ENCODE results near the gene TGFBR2. TPM values are rescaled to one million over a fixed set of nuclear protein-coding genes. Genes with fewer than 3 reads are reported as not detected.

The TGFBR2 gene
- total and polyA plus RNA-seq, 4 donors, result 57.3 to 303 (median 216) TPM

DNA sequence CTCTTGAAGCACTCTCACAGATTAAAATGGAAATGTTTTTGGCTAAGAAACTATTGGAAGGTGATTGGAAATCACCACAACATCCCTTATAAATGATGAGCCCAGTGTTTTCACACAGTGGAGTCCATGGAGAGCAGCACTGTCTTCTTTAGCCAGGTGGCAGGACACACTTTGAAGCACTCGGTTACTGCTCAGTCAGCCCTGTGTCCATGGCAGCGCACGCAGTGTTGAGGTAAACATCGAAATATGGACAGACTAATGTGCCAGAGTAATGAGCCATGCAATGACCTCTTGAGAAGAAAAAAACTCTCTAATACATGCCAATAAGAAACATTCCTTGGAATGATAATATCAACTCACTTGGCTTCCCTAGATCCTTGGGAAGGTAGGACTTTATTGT, 66.6 kb downstream of the TGFBR2 start:
- H3K9me3 ChIP-seq (ENCODE audit: control insufficient read depth, low read length), result no peaks in the 10 kb centered on the region
- no peak for DNase-seq
- no peak overlapping the region for H3K4me3 ChIP-seq (ENCODE audit: low read length in 2 of 2)
- H3K36me3 ChIP-seq (ENCODE audit: control insufficient read depth in 1 of 2, insufficient read depth in 2 of 2, low read length in 1 of 2), result peaks cover 11 to 18% of the 10 kb centered on the region in 2 donors
- 77 to 81% methylated on average over 4 of the region's 4 CpGs for WGBS, 2 donors
- no peaks in the 10 kb centered on the region for H3K27me3 ChIP-seq (ENCODE audit: control insufficient read depth in 1 of 2, insufficient read depth in 2 of 2, low read length in 1 of 2)
- intact Hi-C loops (cut with DNase I), result no loop called here
- peak; percentile 55 for ATAC-seq (ENCODE audit: low FRiP score)
- no peak overlapping the region for H3K27ac ChIP-seq (ENCODE audit: low read depth in 1 of 2, low read length in 2 of 2)
- H3K4me1 ChIP-seq (ENCODE audit: control insufficient read depth in 1 of 2, insufficient read depth in 2 of 2, low read length in 2 of 2), result peaks cover 0 to 5% of the 10 kb centered on the region in 2 donors

DNA sequence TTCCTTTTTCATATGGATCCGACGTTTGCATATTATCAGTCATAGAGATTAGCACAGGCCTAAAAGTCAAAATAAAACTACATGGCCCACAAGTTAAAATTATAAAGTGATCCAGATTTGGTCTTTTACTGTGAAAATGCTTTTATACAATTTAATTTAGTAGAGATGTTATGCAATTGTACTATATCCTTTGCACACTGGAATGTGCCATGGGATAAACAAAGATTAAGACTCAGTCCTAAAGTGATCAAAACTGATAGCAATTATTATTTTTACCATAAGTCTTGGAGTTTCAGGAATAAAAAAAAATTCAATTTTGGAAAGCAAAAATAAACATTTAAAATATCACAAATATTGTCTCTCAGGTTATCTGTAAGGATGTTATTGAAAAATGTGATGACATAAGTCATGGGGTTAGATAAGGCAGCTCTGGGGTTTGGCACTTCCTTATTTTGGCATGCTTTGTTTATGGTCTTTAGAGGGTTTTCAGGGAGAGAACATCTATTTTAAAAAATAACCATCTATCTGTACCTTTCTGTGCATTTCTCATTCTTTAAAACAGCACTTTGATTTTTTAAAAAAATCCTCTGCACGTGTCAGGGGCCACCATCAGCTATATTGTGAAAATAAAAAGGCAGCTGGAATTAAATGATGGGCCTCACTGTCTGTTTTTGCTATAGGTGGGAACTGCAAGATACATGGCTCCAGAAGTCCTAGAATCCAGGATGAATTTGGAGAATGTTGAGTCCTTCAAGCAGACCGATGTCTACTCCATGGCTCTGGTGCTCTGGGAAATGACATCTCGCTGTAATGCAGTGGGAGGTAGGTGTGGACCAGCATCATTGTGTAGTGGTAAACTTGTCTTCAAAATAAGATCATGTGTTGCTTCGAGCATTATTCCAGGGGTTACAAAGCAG, 67.3 kb downstream of the TGFBR2 start:
- WGBS, 2 donors, result 86 to 87% methylated on average over 6 of the region's 6 CpGs
- DNase-seq (no peak), ATAC-seq (ENCODE audit: low FRiP score) (no peak)
- H3K27ac ChIP-seq (ENCODE audit: low read depth in 1 of 2, low read length in 2 of 2), result no peak overlapping the region
- intact Hi-C loops (cut with DNase I), result no loop called here
- peaks cover 11 to 19% of the 10 kb centered on the region in 2 donors for H3K36me3 ChIP-seq (ENCODE audit: control insufficient read depth in 1 of 2, insufficient read depth in 2 of 2, low read length in 1 of 2)
- peaks cover 0 to 7% of the 10 kb centered on the region in 2 donors for H3K4me1 ChIP-seq (ENCODE audit: control insufficient read depth in 1 of 2, insufficient read depth in 2 of 2, low read length in 2 of 2)
- no peaks in the 10 kb centered on the region for H3K27me3 ChIP-seq (ENCODE audit: control insufficient read depth in 1 of 2, insufficient read depth in 2 of 2, low read length in 1 of 2)
- H3K4me3 ChIP-seq (ENCODE audit: low read length in 2 of 2), result no peak overlapping the region
- no peaks in the 10 kb centered on the region for H3K9me3 ChIP-seq (ENCODE audit: control insufficient read depth, low read length)

DNA sequence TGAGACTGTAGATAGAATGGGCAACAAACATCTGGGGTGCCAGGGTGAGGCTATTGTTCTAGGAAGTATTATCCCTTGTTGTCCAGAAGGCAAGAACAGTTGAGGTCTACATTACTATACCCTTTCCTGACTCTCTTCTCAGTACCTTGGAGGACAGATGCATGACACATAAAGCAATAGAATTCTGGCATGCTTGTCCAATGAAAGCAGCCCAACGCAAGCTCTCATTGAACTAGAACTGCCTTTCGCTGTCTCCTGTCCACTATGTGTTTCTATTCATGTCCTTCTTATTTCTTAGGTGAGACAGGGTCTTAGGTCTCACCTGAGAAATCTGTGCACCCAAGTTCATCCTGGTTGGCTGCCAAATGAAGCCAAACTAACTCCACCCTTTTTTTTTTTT, 68.6 kb downstream of the TGFBR2 start:
- Histone ChIP-seq H3K27ac (ENCODE audit: low read depth in 1 of 2, low read length in 2 of 2) (no peak overlapping the region), H3K36me3 (ENCODE audit: control insufficient read depth in 1 of 2, insufficient read depth in 2 of 2, low read length in 1 of 2) (peaks cover 17 to 22% of the 10 kb centered on the region in 2 donors), H3K4me3 (ENCODE audit: low read length in 2 of 2) (no peak overlapping the region), H3K4me1 (ENCODE audit: control insufficient read depth in 1 of 2, insufficient read depth in 2 of 2, low read length in 2 of 2) (peaks cover 0 to 10% of the 10 kb centered on the region in 2 donors), H3K9me3 (ENCODE audit: control insufficient read depth, low read length) (no peaks in the 10 kb centered on the region), H3K27me3 (ENCODE audit: control insufficient read depth in 1 of 2, insufficient read depth in 2 of 2, low read length in 1 of 2) (no peaks in the 10 kb centered on the region)
- ATAC-seq (ENCODE audit: low FRiP score) (no peak), DNase-seq (no peak)
- intact Hi-C loops (cut with DNase I), result loop anchor here in 1 of 2 donors (5.0 kb wide), 2 partner anchors 48 to 143 kb away; no protein-coding TSS in a partner anchor
- WGBS, 2 donors, result 99 to 100% methylated on average over 2 of the region's 2 CpGs

DNA sequence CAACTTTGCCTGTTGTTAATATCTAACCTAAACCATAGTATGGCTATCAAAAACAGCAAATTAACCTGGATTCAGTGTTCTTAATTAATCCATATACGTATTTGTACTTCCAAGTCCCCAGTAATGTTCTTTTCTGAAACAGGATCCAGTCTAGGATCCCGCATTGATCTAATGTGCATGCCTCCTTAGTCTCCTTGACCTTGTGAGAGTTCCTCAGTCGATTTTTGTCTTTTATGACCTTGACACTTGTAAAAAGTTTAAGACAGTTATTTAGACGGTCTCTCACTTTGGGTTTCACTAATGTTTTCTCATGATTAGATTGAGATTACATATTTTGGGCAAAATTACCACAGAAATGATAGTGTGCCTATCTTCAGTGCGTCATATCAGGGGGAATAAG, 69.4 kb downstream of the TGFBR2 start:
- Histone ChIP-seq H3K4me3 (ENCODE audit: low read length in 2 of 2) (no peak overlapping the region), H3K4me1 (ENCODE audit: control insufficient read depth in 1 of 2, insufficient read depth in 2 of 2, low read length in 2 of 2) (peaks cover 0 to 10% of the 10 kb centered on the region in 2 donors), H3K27ac (ENCODE audit: low read depth in 1 of 2, low read length in 2 of 2) (no peak overlapping the region), H3K9me3 (ENCODE audit: control insufficient read depth, low read length) (no peaks in the 10 kb centered on the region), H3K36me3 (ENCODE audit: control insufficient read depth in 1 of 2, insufficient read depth in 2 of 2, low read length in 1 of 2) (peaks cover 17 to 21% of the 10 kb centered on the region in 2 donors), H3K27me3 (ENCODE audit: control insufficient read depth in 1 of 2, insufficient read depth in 2 of 2, low read length in 1 of 2) (no peaks in the 10 kb centered on the region)
- ATAC-seq (ENCODE audit: low FRiP score) (no peak), DNase-seq (no peak)
- WGBS, 2 donors, result 92% methylated on average over 5 of the region's 5 CpGs
- intact Hi-C loops (cut with DNase I), result loop anchor here in 1 of 2 donors (5.0 kb wide), 2 partner anchors 48 to 143 kb away; no protein-coding TSS in a partner anchor

DNA sequence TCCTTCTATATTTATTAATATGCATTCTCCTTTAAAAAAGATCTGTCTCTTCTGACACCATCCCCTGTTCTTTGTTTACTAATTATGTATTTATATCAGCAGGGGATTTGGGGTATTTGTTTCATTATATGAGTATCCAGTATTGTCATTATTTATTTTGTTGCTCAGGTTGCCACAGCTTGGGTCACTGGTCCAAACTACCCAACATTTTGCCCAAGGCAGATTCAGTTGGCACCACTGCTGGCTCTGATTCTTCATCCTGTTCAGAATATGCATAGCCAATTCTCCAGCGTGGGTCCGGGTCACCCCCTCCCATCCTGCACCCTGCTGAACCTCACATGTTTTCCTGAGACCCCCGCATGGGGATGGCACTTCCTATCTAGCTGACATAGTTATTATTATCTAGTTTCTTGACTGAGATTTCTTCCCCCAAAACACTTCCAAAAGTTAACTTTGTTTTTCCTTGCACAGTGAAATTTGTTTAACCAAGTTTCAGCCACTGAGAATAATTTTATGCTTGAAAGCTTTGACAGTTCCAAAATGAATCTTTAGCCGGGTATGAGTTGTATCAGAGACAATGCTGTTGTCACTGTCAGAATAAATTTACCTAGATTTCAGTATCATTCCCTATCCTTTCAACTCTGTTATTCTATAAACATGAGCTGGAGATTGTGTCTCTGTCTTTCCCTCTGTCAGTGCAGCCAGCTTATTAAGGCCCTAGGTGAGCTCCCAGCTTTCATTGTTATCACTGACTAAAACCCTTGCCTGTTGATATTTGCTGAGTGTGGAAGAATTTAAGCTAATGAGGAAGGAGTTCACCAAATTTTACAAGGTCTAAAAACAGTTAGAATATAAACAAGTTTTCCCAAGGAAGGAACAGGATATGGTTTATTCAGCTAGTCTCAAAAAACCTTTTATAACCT, 70.3 kb downstream of the TGFBR2 start:
- H3K36me3 ChIP-seq (ENCODE audit: control insufficient read depth in 1 of 2, insufficient read depth in 2 of 2, low read length in 1 of 2), result peaks cover 12 to 17% of the 10 kb centered on the region in 2 donors
- no peak overlapping the region for H3K27ac ChIP-seq (ENCODE audit: low read depth in 1 of 2, low read length in 2 of 2)
- H3K4me1 ChIP-seq (ENCODE audit: control insufficient read depth in 1 of 2, insufficient read depth in 2 of 2, low read length in 2 of 2), result peaks cover 2 to 10% of the 10 kb centered on the region in 2 donors

DNA sequence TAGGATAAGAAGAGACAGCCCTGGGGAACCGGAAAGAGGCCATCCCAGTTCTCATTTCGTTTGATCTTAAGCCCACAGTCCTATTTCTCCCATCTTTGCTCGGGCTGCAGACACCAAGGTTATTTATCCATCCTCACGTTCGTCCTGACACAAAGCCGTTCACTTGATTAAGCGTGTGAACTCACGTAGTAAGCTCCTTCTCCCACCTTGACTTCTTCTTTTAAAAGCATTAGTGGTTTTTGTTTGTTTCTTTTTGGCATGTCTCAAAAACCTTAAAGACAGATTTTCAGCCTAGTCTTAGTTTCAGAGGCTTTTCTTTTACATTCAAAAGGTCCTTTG, 70.9 kb downstream of the TGFBR2 start:
- ATAC-seq (ENCODE audit: low FRiP score), result no peak
- Histone ChIP-seq H3K9me3 (ENCODE audit: control insufficient read depth, low read length) (no peaks in the 10 kb centered on the region), H3K36me3 (ENCODE audit: control insufficient read depth in 1 of 2, insufficient read depth in 2 of 2, low read length in 1 of 2) (peaks cover 12 to 13% of the 10 kb centered on the region in 2 donors), H3K4me3 (ENCODE audit: low read length in 2 of 2) (no peak overlapping the region), H3K4me1 (ENCODE audit: control insufficient read depth in 1 of 2, insufficient read depth in 2 of 2, low read length in 2 of 2) (peaks cover 3 to 12% of the 10 kb centered on the region in 2 donors), H3K27me3 (ENCODE audit: control insufficient read depth in 1 of 2, insufficient read depth in 2 of 2, low read length in 1 of 2) (no peaks in the 10 kb centered on the region), H3K27ac (ENCODE audit: low read depth in 1 of 2, low read length in 2 of 2) (no peak overlapping the region)
- intact Hi-C loops (cut with DNase I), result loop anchor here in 1 of 2 donors (5.0 kb wide), 2 partner anchors 50 to 145 kb away; no protein-coding TSS in a partner anchor
- DNase-seq, result no peak
- WGBS, 2 donors, result 93 to 95% methylated on average over 8 of the region's 8 CpGs

More for the DNA sequence above, 70.3 kb downstream of the TGFBR2 start:
- no peak for DNase-seq
- no peak overlapping the region for H3K4me3 ChIP-seq (ENCODE audit: low read length in 2 of 2)
- WGBS, 2 donors, result 66 to 67% methylated on average over 4 of the region's 4 CpGs
- intact Hi-C loops (cut with DNase I), result loop anchor here in 1 of 2 donors (5.0 kb wide), 2 partner anchors 49 to 144 kb away; no protein-coding TSS in a partner anchor
- H3K27me3 ChIP-seq (ENCODE audit: control insufficient read depth in 1 of 2, insufficient read depth in 2 of 2, low read length in 1 of 2), result no peaks in the 10 kb centered on the region
- no peaks in the 10 kb centered on the region for H3K9me3 ChIP-seq (ENCODE audit: control insufficient read depth, low read length)
- ATAC-seq (ENCODE audit: low FRiP score), result no peak

DNA sequence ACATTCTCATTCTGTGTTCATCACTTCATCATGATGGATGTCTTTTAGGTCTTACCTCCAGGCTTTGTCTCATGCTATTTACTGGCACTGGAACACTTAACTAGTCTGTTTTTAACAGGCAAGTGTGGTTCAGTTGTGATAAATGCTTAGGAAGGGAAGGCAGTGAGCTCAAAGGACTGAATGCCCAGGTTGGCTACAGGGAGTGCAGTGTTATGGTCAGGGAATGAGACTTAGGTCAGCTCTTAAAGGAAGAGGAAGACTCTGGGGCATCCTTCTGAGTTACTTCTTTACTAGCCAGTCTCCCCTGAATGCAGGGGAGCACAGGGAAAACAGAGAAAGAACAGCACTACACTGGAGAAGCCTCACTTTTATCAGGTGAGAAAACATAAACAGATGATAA, 72.6 kb downstream of the TGFBR2 start:
- Histone ChIP-seq H3K36me3 (ENCODE audit: control insufficient read depth in 1 of 2, insufficient read depth in 2 of 2, low read length in 1 of 2) (peaks cover 11 to 12% of the 10 kb centered on the region in 2 donors), H3K9me3 (ENCODE audit: control insufficient read depth, low read length) (no peaks in the 10 kb centered on the region), H3K4me1 (ENCODE audit: control insufficient read depth in 1 of 2, insufficient read depth in 2 of 2, low read length in 2 of 2) (peaks cover 5 to 7% of the 10 kb centered on the region in 2 donors), H3K27ac (ENCODE audit: low read depth in 1 of 2, low read length in 2 of 2) (no peak overlapping the region), H3K27me3 (ENCODE audit: control insufficient read depth in 1 of 2, insufficient read depth in 2 of 2, low read length in 1 of 2) (no peaks in the 10 kb centered on the region), H3K4me3 (ENCODE audit: low read length in 2 of 2) (no peak overlapping the region)
- ATAC-seq (ENCODE audit: low FRiP score) (no peak), DNase-seq (no peak)
- intact Hi-C loops (cut with DNase I), result loop anchor here in 1 of 2 donors (5.0 kb wide), 2 partner anchors 52 to 147 kb away; no protein-coding TSS in a partner anchor

DNA sequence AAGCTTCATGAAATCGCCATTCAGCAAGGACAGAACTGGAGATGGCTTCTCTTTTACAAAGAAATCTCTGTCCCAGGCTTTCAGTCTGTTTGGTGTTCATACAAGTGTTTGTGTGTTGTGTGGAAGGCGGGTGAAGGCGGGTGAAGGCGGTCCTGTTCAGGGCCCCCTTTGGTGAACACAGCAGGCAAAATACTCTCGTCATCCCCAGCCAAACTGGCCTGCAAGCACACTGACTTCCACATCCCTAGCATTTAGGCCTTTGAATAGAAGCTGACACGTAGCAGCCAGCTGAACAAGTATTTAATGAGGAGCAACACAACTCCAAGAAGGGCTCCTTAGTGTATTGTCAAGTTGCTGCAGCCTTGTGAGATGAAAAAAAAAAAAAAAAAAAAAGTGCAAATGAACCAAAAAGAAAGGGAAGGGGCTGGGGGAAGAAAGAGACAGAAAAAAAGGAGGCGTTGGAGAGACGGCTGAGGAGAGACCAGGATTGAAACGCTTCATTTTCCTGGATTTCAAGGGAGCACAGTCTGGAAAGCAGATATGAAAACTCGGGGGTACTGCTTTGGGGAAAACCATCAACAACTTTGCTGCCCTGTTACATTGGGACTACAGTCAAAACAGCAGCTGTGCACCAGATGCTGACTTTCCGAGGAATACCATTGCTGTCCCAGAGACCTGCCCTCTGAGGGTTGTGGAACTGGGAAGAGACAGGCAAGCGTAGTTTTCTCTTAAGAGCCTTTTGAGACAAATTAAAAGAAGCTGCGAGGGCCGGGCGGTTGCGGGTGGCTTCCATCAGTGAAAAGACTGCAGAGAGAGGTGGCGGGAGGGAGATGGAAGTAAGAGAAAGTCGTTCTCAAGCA, 74.6 kb downstream of the TGFBR2 start:
- WGBS, 2 donors, result 90% methylated on average over 18 of the region's 18 CpGs
- H3K27me3 ChIP-seq (ENCODE audit: control insufficient read depth in 1 of 2, insufficient read depth in 2 of 2, low read length in 1 of 2), result no peaks in the 10 kb centered on the region
- H3K36me3 ChIP-seq (ENCODE audit: control insufficient read depth in 1 of 2, insufficient read depth in 2 of 2, low read length in 1 of 2), result peaks cover 6 to 7% of the 10 kb centered on the region in 2 donors
- intact Hi-C loops (cut with DNase I), result no loop called here
- H3K4me3 ChIP-seq (ENCODE audit: low read length in 2 of 2), result no peak overlapping the region
- H3K27ac ChIP-seq (ENCODE audit: low read depth in 1 of 2, low read length in 2 of 2), result peak overlapping the region in 1 of 2 donors; percentile 3
- peaks cover 8 to 9% of the 10 kb centered on the region in 2 donors for H3K4me1 ChIP-seq (ENCODE audit: control insufficient read depth in 1 of 2, insufficient read depth in 2 of 2, low read length in 2 of 2)
- no peaks in the 10 kb centered on the region for H3K9me3 ChIP-seq (ENCODE audit: control insufficient read depth, low read length)
- DNase-seq (no peak), ATAC-seq (ENCODE audit: low FRiP score) (no peak)
